Cerebellar nuclear complex (tissue), 1 donor: ENCODE measurements around the gene GPD2.

ENCODE experiments used
- DNase-seq, 2 experiments: peaks; one replicate each; lab custom pipeline; 2025; lab: John Stamatoyannopoulos, UW

Gene GPD2

GRCh38 chr2:156532989-156533388 lies 96.8 kb downstream of the GPD2 start:
- DNase-seq = no peak

- DNase-seq = no peak
These were observed 100.4 kb downstream of the GPD2 start for GRCh38 chr2:156536534-156536933.

- no peak for DNase-seq
These were observed 101.0 kb downstream of the GPD2 start for GRCh38 chr2:156537141-156537540.

GRCh38 chr2:156538083-156538504 lies 101.9 kb downstream of the GPD2 start:
- DNase-seq = no peak

GRCh38 chr2:156539086-156539860 lies 103.1 kb downstream of the GPD2 start:
- DNase-seq = no peak

- DNase-seq = no peak
These were observed 104.5 kb downstream of the GPD2 start for GRCh38 chr2:156540706-156541105.

GRCh38 chr2:156541229-156541628 lies 105.0 kb downstream of the GPD2 start:
- DNase-seq = no peak

GRCh38 chr2:156541706-156542105 lies 105.5 kb downstream of the GPD2 start:
- no peak for DNase-seq

- no peak for DNase-seq
These were observed 112.2 kb downstream of the GPD2 start for GRCh38 chr2:156548413-156548812.

- no peak for DNase-seq
These were observed 117.7 kb downstream of the GPD2 start for GRCh38 chr2:156553714-156554442.

- no peak for DNase-seq
These were observed 125.1 kb downstream of the GPD2 start for GRCh38 chr2:156561326-156561725.

GRCh38 chr2:156562124-156562523 lies 125.9 kb downstream of the GPD2 start:
- DNase-seq = no peak

GRCh38 chr2:156563994-156564753 lies 128.0 kb downstream of the GPD2 start:
- no peak for DNase-seq

- DNase-seq = no peak
These were observed 129.0 kb downstream of the GPD2 start for GRCh38 chr2:156565066-156565710.

- no peak for DNase-seq
These were observed 137.5 kb downstream of the GPD2 start for GRCh38 chr2:156573710-156574109.

- no peak for DNase-seq
These were observed 137.9 kb downstream of the GPD2 start for GRCh38 chr2:156574112-156574511.

GRCh38 chr2:156576005-156576404 lies 139.8 kb downstream of the GPD2 start:
- DNase-seq = no peak

GRCh38 chr2:156580501-156580900 lies 144.3 kb downstream of the GPD2 start:
- DNase-seq = no peak

- no peak for DNase-seq
These were observed 145.1 kb downstream of the GPD2 start for GRCh38 chr2:156581280-156581679.

GRCh38 chr2:156585457-156585856 lies 149.3 kb downstream of the GPD2 start:
- no peak for DNase-seq

- no peak for DNase-seq
These were observed 150.4 kb downstream of the GPD2 start for GRCh38 chr2:156586621-156587020.
